Measurements from ENCODE around the gene HYAL3. TPM values are rescaled to one million over a fixed set of nuclear protein-coding genes. Genes with fewer than 3 reads are reported as not detected.
A peak's percentile ranks its signal among the peaks of the same experiment; 100 is the strongest.

Gene HYAL3
- total RNA-seq, 1 donor from 2014 or later: 2.5 TPM

GRCh38 chr3:50261505-50261904, 37.7 kb downstream of the HYAL3 start:
- H3K9me3 Mint-ChIP-seq: no peaks in the 10 kb centered on the region
- POLR2A ChIA-PET: interaction anchor here (0.5 to 2.0 kb wide), 2 partner anchors 26 to 783 kb away, joined by 10 to 13 read pairs; partner anchors contain the start of gene GNAI2
- ATAC-seq (ENCODE audit: low read depth) (no peak), DNase-seq (no peak)
- CTCF ChIA-PET: interaction anchor here (1.5 to 4.4 kb wide), 2 partner anchors 13 to 281 kb away, joined by 4 to 34 read pairs; no protein-coding TSS in a partner anchor
- TF ChIP-seq CTCF (IDR thresholded peaks at IDR 0.05): no peak
- peaks cover 25% of the 10 kb centered on the region for H3K36me3 Mint-ChIP-seq (ENCODE audit: low read depth)
- H3K4me1 Mint-ChIP-seq: peaks cover 7% of the 10 kb centered on the region
- H3K27me3 Mint-ChIP-seq: peaks cover 3% of the 10 kb centered on the region
- no peak overlapping the region for H3K27ac Mint-ChIP-seq
- intact Hi-C loops (cut with micrococcal nuclease): no loop called here
- H3K4me3 Mint-ChIP-seq: no peak overlapping the region

- peaks cover 31% of the 10 kb centered on the region for H3K36me3 Mint-ChIP-seq (ENCODE audit: low read depth)
- CTCF ChIA-PET: interaction anchor here (1.5 to 4.4 kb wide), 2 partner anchors 13 to 281 kb away, joined by 4 to 34 read pairs; no protein-coding TSS in a partner anchor
- POLR2A ChIA-PET: interaction anchor here (0.5 to 2.0 kb wide), 2 partner anchors 25 to 783 kb away, joined by 10 to 13 read pairs; partner anchors contain the start of gene GNAI2
- no peak overlapping the region for H3K27ac Mint-ChIP-seq
- H3K27me3 Mint-ChIP-seq: peaks cover 3% of the 10 kb centered on the region
- no peak for ATAC-seq (ENCODE audit: low read depth)
- H3K9me3 Mint-ChIP-seq: no peaks in the 10 kb centered on the region
- DNase-seq: no peak
- peaks cover 7% of the 10 kb centered on the region for H3K4me1 Mint-ChIP-seq
- peak overlapping the region; percentile 73 for H3K4me3 Mint-ChIP-seq
- intact Hi-C loops (cut with micrococcal nuclease): loop anchor here (1.0 kb wide), 6 partner anchors 12 to 67 kb away; partner anchors contain the start of gene IFRD2
- TF ChIP-seq CTCF (IDR thresholded peaks at IDR 0.05): no peak
These were observed 38.2 kb downstream of the HYAL3 start for GRCh38 chr3:50260942-50261441.

GRCh38 chr3:50260027-50260941, 38.9 kb downstream of the HYAL3 start:
- H3K9me3 Mint-ChIP-seq: no peaks in the 10 kb centered on the region
- no peak for TF ChIP-seq CTCF (IDR thresholded peaks at IDR 0.05)
- peaks cover 7% of the 10 kb centered on the region for H3K4me1 Mint-ChIP-seq
- H3K36me3 Mint-ChIP-seq (ENCODE audit: low read depth): peaks cover 34% of the 10 kb centered on the region
- peak; percentile 91 for DNase-seq
- intact Hi-C loops (cut with micrococcal nuclease): loop anchor here (1.0 kb wide), 6 partner anchors 13 to 66 kb away; partner anchors contain the start of gene IFRD2
- ATAC-seq (ENCODE audit: low read depth): peak; percentile 93
- POLR2A ChIA-PET: interaction anchor here (0.6 to 2.0 kb wide), 6 partner anchors 14 to 1585 kb away, joined by 3 to 12 read pairs (median 4); partner anchors contain the start of genes GNAI2 and IFRD2
- H3K27me3 Mint-ChIP-seq: no peaks in the 10 kb centered on the region
- CTCF ChIA-PET: interaction anchor here (0.6 to 4.4 kb wide), 8 partner anchors 12 to 282 kb away, joined by 3 to 34 read pairs (median 4); partner anchors contain the start of genes HYAL3 and NAA80
- H3K27ac Mint-ChIP-seq: peak overlapping the region; percentile 50
- peak overlapping the region; percentile 73 for H3K4me3 Mint-ChIP-seq

GRCh38 chr3:50259432-50260026, 39.7 kb downstream of the HYAL3 start:
- ChIA-PET CTCF (interaction anchor here (0.6 to 4.4 kb wide), 7 partner anchors 11 to 77 kb away, joined by 3 to 34 read pairs (median 5); no protein-coding TSS in a partner anchor), POLR2A (interaction anchor here (0.6 to 2.0 kb wide), 8 partner anchors 13 to 1584 kb away, joined by 3 to 12 read pairs (median 4); partner anchors contain the start of genes GNAI2 and IFRD2)
- DNase-seq: no peak
- H3K4me1 Mint-ChIP-seq: peaks cover 7% of the 10 kb centered on the region
- peak overlapping the region; percentile 50 for H3K27ac Mint-ChIP-seq
- no peaks in the 10 kb centered on the region for H3K9me3 Mint-ChIP-seq
- TF ChIP-seq CTCF (IDR thresholded peaks at IDR 0.05): no peak
- intact Hi-C loops (cut with micrococcal nuclease): loop anchor here (1.0 kb wide), 6 partner anchors 13 to 65 kb away; partner anchors contain the start of gene IFRD2
- ATAC-seq (ENCODE audit: low read depth): no peak
- H3K4me3 Mint-ChIP-seq: peak overlapping the region; percentile 67
- H3K36me3 Mint-ChIP-seq (ENCODE audit: low read depth): peaks cover 42% of the 10 kb centered on the region
- H3K27me3 Mint-ChIP-seq: no peaks in the 10 kb centered on the region

Data from activated B cell treated with CpG ODN at 0.5 μM for 24 hours (primary cell).